Measurements from ENCODE around the gene TMEM170B.

DNA sequence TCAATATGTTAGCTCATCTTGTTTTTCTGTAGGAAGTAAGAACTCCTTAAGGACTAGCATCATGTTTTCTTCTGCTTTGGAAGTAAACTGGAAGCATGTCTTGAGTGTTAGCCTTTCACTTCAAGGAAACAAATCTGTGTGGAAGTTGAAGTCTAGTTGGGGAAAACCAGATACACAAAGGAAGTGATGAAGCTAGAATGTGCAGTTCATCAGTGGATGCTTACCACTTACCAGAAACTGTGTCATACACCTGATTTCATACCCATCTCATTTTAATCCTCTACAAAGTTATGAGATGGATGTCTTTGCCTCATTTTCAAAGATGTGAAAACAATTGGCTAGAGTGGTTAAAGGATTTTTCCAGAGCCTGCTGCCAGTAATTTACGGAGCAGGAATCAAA, 75.8 kb downstream of the TMEM170B start:
- TF ChIP-seq, protein P1, sequence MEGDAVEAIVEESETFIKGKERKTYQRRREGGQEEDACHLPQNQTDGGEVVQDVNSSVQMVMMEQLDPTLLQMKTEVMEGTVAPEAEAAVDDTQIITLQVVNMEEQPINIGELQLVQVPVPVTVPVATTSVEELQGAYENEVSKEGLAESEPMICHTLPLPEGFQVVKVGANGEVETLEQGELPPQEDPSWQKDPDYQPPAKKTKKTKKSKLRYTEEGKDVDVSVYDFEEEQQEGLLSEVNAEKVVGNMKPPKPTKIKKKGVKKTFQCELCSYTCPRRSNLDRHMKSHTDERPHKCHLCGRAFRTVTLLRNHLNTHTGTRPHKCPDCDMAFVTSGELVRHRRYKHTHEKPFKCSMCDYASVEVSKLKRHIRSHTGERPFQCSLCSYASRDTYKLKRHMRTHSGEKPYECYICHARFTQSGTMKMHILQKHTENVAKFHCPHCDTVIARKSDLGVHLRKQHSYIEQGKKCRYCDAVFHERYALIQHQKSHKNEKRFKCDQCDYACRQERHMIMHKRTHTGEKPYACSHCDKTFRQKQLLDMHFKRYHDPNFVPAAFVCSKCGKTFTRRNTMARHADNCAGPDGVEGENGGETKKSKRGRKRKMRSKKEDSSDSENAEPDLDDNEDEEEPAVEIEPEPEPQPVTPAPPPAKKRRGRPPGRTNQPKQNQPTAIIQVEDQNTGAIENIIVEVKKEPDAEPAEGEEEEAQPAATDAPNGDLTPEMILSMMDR (conservative IDR thresholded peaks at IDR 0.05; ENCODE audit: low read length), result no peak
- no peak for TF ChIP-seq EZH2phosphoT487 (IDR thresholded peaks at IDR 0.05; ENCODE audit: borderline replicate concordance)

Measured in Loucy (cell line).